ENCODE data around the gene BIRC2. TPM values are rescaled to one million over a fixed set of nuclear protein-coding genes. Genes with fewer than 3 reads are reported as not detected.

Gene BIRC2
- total RNA-seq, 1 experiment from 2014 or later, result 76.8 TPM

- in situ Hi-C loops (cut with HindIII; ENCODE audit: low pct_unique_long_range_greater_than_20kb, low sequenced_read_pairs), result no loop called here
- no peaks in the 10 kb centered on the region for H3K36me3 ChIP-seq (ENCODE audit: control insufficient read depth, insufficient read depth, low read length)
- ChIA-PET CTCF (interaction anchor here (0.5 to 1.6 kb wide), 3 partner anchors 9 to 114 kb away, joined by 3 to 20 read pairs (median 9); no protein-coding TSS in a partner anchor), POLR2A (interaction anchor here (0.6 kb wide), 1 partner anchor 12 kb away, joined by 3 read pairs; no protein-coding TSS in a partner anchor)
- intact Hi-C loops (cut with micrococcal nuclease; ENCODE audit: unreplicated experiment), result no loop called here
- peak overlapping the region; percentile 93 for H3K27ac ChIP-seq (ENCODE audit: low read length)
- peaks cover 18% of the 10 kb centered on the region for H3K9me3 ChIP-seq (ENCODE audit: control insufficient read depth, insufficient read depth, low read depth, low read length)
- peaks cover 38% of the 10 kb centered on the region for H3K4me1 ChIP-seq (ENCODE audit: control insufficient read depth, insufficient read depth, low read length)
- BruUV-seq (replicated peaks), result no TSS peak
- DNase-seq (ENCODE audit: low read depth, low spot score) (no peak), ATAC-seq (peak; percentile 90)
- H3K27me3 ChIP-seq (ENCODE audit: control insufficient read depth, insufficient read depth, low read length), result no peaks in the 10 kb centered on the region
- H3K4me3 ChIP-seq (ENCODE audit: low read depth in 2 of 2, low read length in 2 of 2), result peak overlapping the region; percentile 2 to 31; a peak in 3 of 4 replicates
- peak; percentile 69 for TF ChIP-seq CTCF (IDR thresholded peaks at IDR 0.05)
- TF ChIP-seq REST (IDR thresholded peaks at IDR 0.05; ENCODE audit: insufficient read depth in 1 of 2, low read depth in 2 of 2, low read length in 1 of 2), result no peak
Observed at GRCh38 chr11:102306048-102306597, 40.9 kb upstream of the BIRC2 start.

GRCh38 chr11:102306817-102307726, 39.9 kb upstream of the BIRC2 start:
- no peaks in the 10 kb centered on the region for H3K36me3 ChIP-seq (ENCODE audit: control insufficient read depth, insufficient read depth, low read length)
- H3K27me3 ChIP-seq (ENCODE audit: control insufficient read depth, insufficient read depth, low read length), result no peaks in the 10 kb centered on the region
- ChIA-PET POLR2A (interaction anchor here (0.8 kb wide), 1 partner anchor 11 kb away, joined by 3 read pairs; no protein-coding TSS in a partner anchor), CTCF (interaction anchor here (0.5 to 1.3 kb wide), 5 partner anchors 13 to 440 kb away, joined by 3 to 6 read pairs (median 3); no protein-coding TSS in a partner anchor)
- intact Hi-C loops (cut with micrococcal nuclease; ENCODE audit: unreplicated experiment), result no loop called here
- H3K27ac ChIP-seq (ENCODE audit: low read length), result peak overlapping the region; percentile 93
- peaks cover 38% of the 10 kb centered on the region for H3K4me1 ChIP-seq (ENCODE audit: control insufficient read depth, insufficient read depth, low read length)
- H3K4me3 ChIP-seq (ENCODE audit: low read depth in 2 of 2, low read length in 2 of 2), result peak overlapping the region in 1 of 2 experiments; percentile 31; a peak in 3 of 4 replicates
- TF ChIP-seq TCF7L2 (IDR thresholded peaks at IDR 0.05; ENCODE audit: low read depth, low read length) (peak; percentile 70), SIN3A (IDR thresholded peaks at IDR 0.05; ENCODE audit: borderline replicate concordance, insufficient read depth, low read depth, low read length) (no peak), REST (IDR thresholded peaks at IDR 0.05; ENCODE audit: insufficient read depth in 1 of 2, low read depth in 2 of 2, low read length in 1 of 2) (peak in 1 of 2 experiments; percentile 84; a peak in 2 of 4 replicates)
- peaks cover 9% of the 10 kb centered on the region for H3K9me3 ChIP-seq (ENCODE audit: control insufficient read depth, insufficient read depth, low read depth, low read length)
- BruUV-seq (replicated peaks), result no TSS peak
- no peak for DNase-seq (ENCODE audit: low read depth, low spot score)
- ATAC-seq, result peak; percentile 76
- in situ Hi-C loops (cut with HindIII; ENCODE audit: low pct_unique_long_range_greater_than_20kb, low sequenced_read_pairs), result no loop called here
